22Rv1 (cell line): Measurements from ENCODE around the gene ROM1.

Source experiments
- ZFX ChIP-seq: fragments of 450-650 bp; IDR thresholded peaks from 2 replicates; pipeline ENCODE4 v1.6.1; 2017; ENCODE audit warnings: antibody characterized with exemption, borderline replicate concordance
- TF ChIP-seq, protein P1 (sequence below): fragments of 450-650 bp; IDR thresholded peaks from 2 replicates; pipeline ENCODE4 v1.5.1; 2017; ENCODE audit warnings: mild to moderate bottlenecking

DNA sequence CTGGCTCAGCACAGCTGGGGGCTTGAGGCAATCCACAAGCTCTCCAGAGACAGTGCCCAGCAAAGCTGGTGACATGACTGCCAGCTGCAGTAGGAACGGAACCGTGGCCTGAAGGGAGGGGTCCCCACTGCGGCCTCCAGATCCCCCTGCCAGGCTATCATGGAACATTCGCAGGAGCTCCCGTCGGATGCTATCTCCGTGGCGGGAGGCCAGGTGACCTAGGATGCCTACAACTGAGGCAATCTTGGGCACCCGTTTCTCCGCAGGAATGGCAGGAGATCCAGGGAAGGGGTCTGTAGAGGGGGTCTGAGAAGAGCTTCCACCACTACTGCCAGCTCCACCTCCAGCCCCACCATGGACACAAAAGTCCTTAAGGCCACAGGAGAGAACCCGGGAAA, 35.9 kb downstream of the ROM1 start:
- TF ChIP-seq, protein P1, sequence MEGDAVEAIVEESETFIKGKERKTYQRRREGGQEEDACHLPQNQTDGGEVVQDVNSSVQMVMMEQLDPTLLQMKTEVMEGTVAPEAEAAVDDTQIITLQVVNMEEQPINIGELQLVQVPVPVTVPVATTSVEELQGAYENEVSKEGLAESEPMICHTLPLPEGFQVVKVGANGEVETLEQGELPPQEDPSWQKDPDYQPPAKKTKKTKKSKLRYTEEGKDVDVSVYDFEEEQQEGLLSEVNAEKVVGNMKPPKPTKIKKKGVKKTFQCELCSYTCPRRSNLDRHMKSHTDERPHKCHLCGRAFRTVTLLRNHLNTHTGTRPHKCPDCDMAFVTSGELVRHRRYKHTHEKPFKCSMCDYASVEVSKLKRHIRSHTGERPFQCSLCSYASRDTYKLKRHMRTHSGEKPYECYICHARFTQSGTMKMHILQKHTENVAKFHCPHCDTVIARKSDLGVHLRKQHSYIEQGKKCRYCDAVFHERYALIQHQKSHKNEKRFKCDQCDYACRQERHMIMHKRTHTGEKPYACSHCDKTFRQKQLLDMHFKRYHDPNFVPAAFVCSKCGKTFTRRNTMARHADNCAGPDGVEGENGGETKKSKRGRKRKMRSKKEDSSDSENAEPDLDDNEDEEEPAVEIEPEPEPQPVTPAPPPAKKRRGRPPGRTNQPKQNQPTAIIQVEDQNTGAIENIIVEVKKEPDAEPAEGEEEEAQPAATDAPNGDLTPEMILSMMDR = no peak
- TF ChIP-seq ZFX = no peak
